ENCODE data around the gene RIPPLY3.

GRCh38 chr21:37028570-37028969 is 22.1 kb downstream of the RIPPLY3 start:
- TF ChIP-seq GATA3 (IDR thresholded peaks at IDR 0.05; ENCODE audit: low read depth, low read length) = no peak
- TF ChIP-seq GATA2 (IDR thresholded peaks at IDR 0.05; ENCODE audit: low read depth, low read length) = no peak
